Thymus (tissue), 11 donors: ENCODE data around the gene PAPOLA. TPM values are rescaled to one million over a fixed set of nuclear protein-coding genes. Genes with fewer than 3 reads are reported as not detected.

ENCODE experiments used
- DNase-seq, 9 donors: peaks; one replicate each; pipeline ENCODE4 v3.0.0-alpha.2; 2013; ENCODE audit warnings: low spot score in 9 of 9, low read depth in 6 of 9, missing footprints in 1 of 9
- H3K27ac ChIP-seq, 2 donors: one replicate each; pipeline ENCODE4 v1.5.1; 2013; ENCODE audit warnings: control low read depth in 1 of 2, low read depth in 1 of 2, low read length in 1 of 2, mild to moderate bottlenecking in 1 of 2, moderate library complexity in 1 of 2
- H3K27me3 ChIP-seq, 2 donors: one replicate each; pipeline ENCODE4 v1.5.1; 2013; ENCODE audit warnings: low read length in 1 of 2; ENCODE audit not compliant: control insufficient read depth in 2 of 2, insufficient read depth in 1 of 2
- H3K36me3 ChIP-seq, 2 donors: one replicate each; pipeline ENCODE4 v1.5.1; 2013; ENCODE audit warnings: low read length in 1 of 2, mild to moderate bottlenecking in 1 of 2, moderate library complexity in 1 of 2; ENCODE audit not compliant: control insufficient read depth in 2 of 2, insufficient read depth in 2 of 2
- H3K4me1 ChIP-seq, 2 donors: one replicate each; pipeline ENCODE4 v1.5.1; 2013; ENCODE audit warnings: low read length in 2 of 2; ENCODE audit not compliant: control insufficient read depth in 2 of 2, insufficient read depth in 2 of 2
- H3K4me3 ChIP-seq, 2 donors: one replicate each; pipeline ENCODE4 v1.5.1; 2013; ENCODE audit warnings: low read length in 2 of 2, control low read depth in 1 of 2, mild to moderate bottlenecking in 1 of 2
- H3K9me3 ChIP-seq, 2 donors: one replicate each; pipeline ENCODE4 v1.5.1; 2013; ENCODE audit warnings: low read length in 1 of 2, mild to moderate bottlenecking in 1 of 2; ENCODE audit not compliant: control insufficient read depth in 2 of 2, insufficient read depth in 1 of 2
- WGBS: extraction: QIAGEN DNeasy Blood & Tissue Kit; methylation state at CpG from one replicate; pipeline ENCODE4 v1.1.7; 2013; 5-methylcytosine and 5-hydroxymethylcytosine counted together
- polyA plus RNA-seq: library from polyadenylated mRNA; stranded (reverse); fragments of 200-250 nt; gene quantifications from one replicate; pipeline ENCODE4 v1.2.3, GENCODE V29; 2013
- total RNA-seq: library from RNA; stranded (reverse); fragments of 120-200 nt; gene quantifications from one replicate; pipeline ENCODE4 v1.2.4, GENCODE V29; 2013
- donor health status: healthy.

PAPOLA gene
- total and polyA plus RNA-seq, 2 donors = 99.9 to 108 TPM

DNA sequence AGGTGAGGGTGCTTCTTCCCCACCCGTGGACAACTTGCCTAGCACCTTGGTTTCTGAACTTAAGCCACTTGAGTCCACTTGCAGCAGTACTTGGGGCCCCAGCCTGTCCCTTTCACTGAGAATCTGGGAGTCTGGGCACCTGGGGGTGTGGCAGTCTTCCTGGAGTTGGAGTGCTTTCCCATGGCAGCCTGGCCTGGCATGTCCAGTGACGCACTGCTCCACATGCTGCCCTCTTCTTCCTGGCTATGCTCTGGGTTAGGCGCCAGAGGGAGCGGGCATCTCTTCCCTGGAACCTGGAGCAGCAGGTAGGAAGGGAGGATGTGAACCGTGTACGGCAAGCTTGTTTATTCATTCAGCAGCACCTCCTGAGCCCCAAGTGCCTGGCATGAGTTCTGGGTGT, 76.4 kb downstream of the PAPOLA start:
- DNase-seq = no peak
- Histone ChIP-seq H3K4me1 (peaks cover 0 to 7% of the 10 kb centered on the region in 2 donors), H3K27me3 (peaks cover 0 to 6% of the 10 kb centered on the region in 2 donors), H3K4me3 (no peak overlapping the region), H3K36me3 (no peaks in the 10 kb centered on the region), H3K27ac (no peak overlapping the region), H3K9me3 (no peaks in the 10 kb centered on the region)
- WGBS = 95% methylated on average over 6 of the region's 6 CpGs

DNA sequence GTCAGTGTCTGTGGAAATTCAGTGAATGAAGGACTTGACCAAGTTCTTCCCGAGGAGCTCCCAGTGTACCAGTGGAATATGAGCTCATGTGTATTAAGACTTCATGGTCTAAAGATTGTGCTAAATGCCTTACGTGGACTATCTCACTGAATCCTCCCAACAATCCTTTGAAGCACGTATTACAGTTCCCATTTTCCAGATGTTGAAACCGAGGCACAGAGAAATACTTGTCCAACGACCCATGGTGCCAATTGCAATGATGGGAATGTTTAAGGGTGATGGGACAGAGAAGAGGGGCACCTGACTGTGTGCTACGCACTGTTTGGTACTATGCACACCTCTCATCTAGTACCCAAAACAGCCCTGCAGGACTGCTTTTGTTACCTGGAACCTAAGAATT, 77.2 kb downstream of the PAPOLA start:
- Histone ChIP-seq H3K36me3 (no peaks in the 10 kb centered on the region), H3K4me1 (peaks cover 0 to 7% of the 10 kb centered on the region in 2 donors), H3K9me3 (no peaks in the 10 kb centered on the region), H3K27me3 (peaks cover 0 to 14% of the 10 kb centered on the region in 2 donors), H3K27ac (no peak overlapping the region), H3K4me3 (no peak overlapping the region)
- DNase-seq = no peak
- WGBS = 96% methylated on average over 6 of the region's 6 CpGs

DNA sequence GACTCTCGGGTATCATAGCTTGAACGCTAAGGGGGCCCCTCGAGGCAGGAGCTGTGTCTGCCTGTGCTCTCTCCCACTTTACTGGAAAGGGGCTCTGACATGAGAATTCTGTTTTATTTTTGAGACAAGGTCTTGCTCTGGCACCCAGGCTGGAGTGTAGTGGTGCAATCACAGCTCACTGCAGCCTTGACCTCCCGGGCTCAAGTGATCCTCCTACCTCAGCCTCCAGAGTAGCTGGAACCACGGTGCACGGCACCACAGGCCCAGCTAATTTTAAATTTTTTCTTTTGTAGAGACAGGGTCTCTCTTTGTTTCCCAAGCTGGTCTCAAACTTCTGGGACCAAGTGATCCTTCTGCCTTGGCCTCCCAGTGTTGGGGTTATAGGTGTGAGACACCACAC, 77.7 kb downstream of the PAPOLA start:
- no peak overlapping the region for H3K4me3 ChIP-seq
- peaks cover 0 to 7% of the 10 kb centered on the region in 2 donors for H3K4me1 ChIP-seq
- no peak for DNase-seq
- no peaks in the 10 kb centered on the region for H3K36me3 ChIP-seq
- 95% methylated on average over 6 of the region's 6 CpGs for WGBS
- H3K27ac ChIP-seq = no peak overlapping the region
- no peaks in the 10 kb centered on the region for H3K9me3 ChIP-seq
- peaks cover 0 to 19% of the 10 kb centered on the region in 2 donors for H3K27me3 ChIP-seq

DNA sequence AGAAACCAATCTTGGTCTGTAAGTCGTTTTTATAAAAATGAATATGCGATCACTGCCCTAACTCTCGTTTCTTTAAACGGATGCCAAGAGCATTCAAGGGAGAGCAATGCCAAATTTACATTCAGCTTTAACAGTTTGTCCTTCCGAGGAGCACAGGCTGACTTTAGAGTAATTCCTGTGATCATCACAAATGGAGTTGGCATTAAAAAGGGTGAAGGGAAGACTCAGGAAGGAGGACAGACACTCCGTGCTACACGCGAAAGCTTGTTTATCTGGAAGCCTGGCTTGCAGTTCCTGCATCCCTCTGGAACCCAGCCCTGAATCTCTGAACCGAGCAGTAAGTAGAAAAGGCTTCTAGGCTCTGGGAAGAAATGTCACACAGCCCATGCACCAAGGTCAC, 78.4 kb downstream of the PAPOLA start:
- Histone ChIP-seq H3K27ac (no peak overlapping the region), H3K4me1 (peaks cover 0 to 7% of the 10 kb centered on the region in 2 donors), H3K27me3 (peaks cover 0 to 25% of the 10 kb centered on the region in 2 donors), H3K4me3 (no peak overlapping the region), H3K36me3 (no peaks in the 10 kb centered on the region), H3K9me3 (no peaks in the 10 kb centered on the region)
- WGBS = 82% methylated on average over 9 of the region's 9 CpGs
- no peak for DNase-seq

DNA sequence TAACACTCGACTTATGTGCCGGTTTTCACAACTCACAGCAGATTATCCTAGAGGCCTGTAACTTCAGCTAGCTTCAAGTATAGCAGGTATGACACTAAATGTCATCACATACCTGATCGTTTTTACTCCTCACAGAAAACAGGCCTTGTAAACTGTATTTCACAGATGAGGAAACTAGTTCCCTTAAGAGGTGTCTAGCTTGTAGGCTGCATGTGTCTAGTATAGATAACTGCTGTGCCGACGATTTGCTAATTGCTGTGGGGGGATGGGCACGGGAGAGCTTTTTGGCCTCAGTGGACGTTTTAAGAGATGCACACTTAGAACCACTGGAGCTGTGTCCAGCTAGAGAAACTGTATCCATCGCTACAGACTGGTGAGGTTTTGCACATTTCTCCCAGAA, 78.8 kb downstream of the PAPOLA start:
- DNase-seq = no peak
- Histone ChIP-seq H3K9me3 (no peaks in the 10 kb centered on the region), H3K4me1 (peaks cover 0 to 7% of the 10 kb centered on the region in 2 donors), H3K27ac (no peak overlapping the region), H3K4me3 (no peak overlapping the region), H3K36me3 (no peaks in the 10 kb centered on the region), H3K27me3 (peaks cover under 1 to 27% of the 10 kb centered on the region in 2 donors)
- WGBS = 79% methylated on average over 8 of the region's 8 CpGs

DNA sequence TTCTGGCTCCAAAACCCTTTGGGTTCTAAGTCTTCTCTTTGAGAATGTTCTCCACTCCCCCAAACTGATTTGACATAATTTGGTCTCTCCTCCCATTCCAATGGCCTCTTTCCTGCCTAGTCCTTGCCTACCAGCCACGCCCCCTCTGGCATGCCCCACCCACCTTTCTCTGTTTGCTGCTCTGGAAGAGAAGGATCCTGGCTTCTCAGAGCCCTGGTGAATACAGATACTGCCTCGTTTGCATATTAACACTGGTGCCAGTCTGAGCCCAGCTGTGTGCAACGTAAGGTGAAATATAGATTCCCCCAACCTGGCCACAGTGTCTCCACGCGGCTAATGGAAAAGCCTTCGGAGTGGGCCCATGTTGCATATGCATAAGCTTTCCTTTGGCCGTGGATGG, 79.7 kb downstream of the PAPOLA start:
- Histone ChIP-seq H3K36me3 (no peaks in the 10 kb centered on the region), H3K4me1 (peaks cover 0 to under 1% of the 10 kb centered on the region in 2 donors), H3K4me3 (no peak overlapping the region), H3K27ac (no peak overlapping the region), H3K9me3 (no peaks in the 10 kb centered on the region), H3K27me3 (peaks cover 3 to 31% of the 10 kb centered on the region in 2 donors)
- no peak for DNase-seq
- 95% methylated on average over 7 of the region's 7 CpGs for WGBS

DNA sequence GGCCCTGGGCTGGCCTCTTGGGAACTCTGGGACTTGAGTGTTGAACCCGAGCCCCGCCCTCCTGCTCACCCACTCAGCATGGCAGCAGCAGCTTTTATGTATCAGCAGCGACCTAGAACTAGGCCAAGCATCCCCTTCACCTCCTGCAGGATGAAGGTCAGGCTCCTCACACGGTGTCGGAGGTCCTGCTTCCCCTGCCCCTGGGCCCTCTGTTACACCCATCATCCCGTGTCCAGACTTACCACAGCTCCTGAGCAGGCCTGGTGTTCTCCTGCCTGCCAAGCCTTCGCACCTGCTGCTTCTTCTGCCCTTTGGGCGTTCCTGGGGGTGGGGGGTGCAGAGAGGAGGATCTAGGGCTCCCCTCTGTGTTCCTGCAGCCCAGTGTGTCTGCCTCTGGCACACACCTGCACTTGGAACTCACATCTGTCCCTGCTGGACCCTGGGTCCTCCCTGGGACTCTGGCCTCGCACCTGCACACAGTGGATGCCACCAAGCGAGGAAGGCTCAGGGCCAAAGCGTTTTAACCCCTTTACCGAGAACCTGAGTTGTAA, 80.3 kb downstream of the PAPOLA start:
- Histone ChIP-seq H3K36me3 (no peaks in the 10 kb centered on the region), H3K27me3 (peaks cover 3 to 37% of the 10 kb centered on the region in 2 donors), H3K9me3 (no peaks in the 10 kb centered on the region), H3K4me1 (no peaks in the 10 kb centered on the region), H3K4me3 (no peak overlapping the region), H3K27ac (no peak overlapping the region)
- 89% methylated on average over 12 of the region's 12 CpGs for WGBS
- DNase-seq = no peak

DNA sequence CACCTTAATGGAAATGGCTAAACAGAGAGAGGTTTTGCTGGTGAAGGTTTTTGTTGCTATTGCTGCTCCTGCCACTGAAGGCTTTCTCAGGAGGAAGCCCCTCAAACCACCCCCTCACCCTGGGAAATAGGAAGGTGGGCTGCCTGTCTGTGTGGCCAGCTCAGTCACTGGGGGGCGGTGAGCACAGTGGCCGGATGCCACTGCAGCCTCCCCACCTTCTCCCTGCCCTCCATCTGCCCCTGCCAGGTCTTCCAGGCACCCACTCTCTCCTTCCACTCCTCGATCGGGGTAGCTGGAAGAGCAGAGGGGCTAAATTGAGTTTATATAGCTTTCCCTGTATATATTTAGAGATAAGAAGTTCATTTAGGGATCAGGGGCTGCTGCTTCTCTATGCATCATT, 80.8 kb downstream of the PAPOLA start:
- Histone ChIP-seq H3K36me3 (no peaks in the 10 kb centered on the region), H3K27me3 (peaks cover 3 to 41% of the 10 kb centered on the region in 2 donors), H3K4me1 (no peaks in the 10 kb centered on the region), H3K27ac (no peak overlapping the region), H3K4me3 (no peak overlapping the region), H3K9me3 (no peaks in the 10 kb centered on the region)
- WGBS = 93% methylated on average over 4 of the region's 4 CpGs
- DNase-seq = no peak

DNA sequence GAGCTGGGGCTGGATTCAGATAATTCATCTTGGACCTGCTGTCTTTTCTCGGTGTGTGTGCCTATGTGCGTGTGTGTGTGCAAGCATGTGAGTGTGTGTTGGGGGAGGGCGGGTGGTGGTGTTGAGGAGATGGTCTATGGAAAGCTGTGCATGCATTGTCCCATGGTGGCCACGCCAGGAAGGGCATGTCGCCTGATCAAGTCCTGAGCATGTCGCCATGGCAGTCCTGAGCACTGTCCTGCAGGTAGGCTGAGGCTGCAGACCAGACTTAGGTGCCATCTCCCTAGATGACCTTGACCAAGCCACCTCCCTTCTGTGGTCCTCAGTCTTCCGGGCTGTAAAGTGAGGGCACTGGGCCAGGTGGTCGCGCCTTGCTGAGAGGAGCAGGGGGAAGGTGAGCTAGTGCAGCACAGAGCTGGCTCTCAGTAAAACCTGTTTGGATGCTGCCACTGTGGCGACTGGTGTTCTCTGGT, 81.4 kb downstream of the PAPOLA start:
- 94% methylated on average over 10 of the region's 10 CpGs for WGBS
- no peak for DNase-seq
- Histone ChIP-seq H3K27me3 (peaks cover 3 to 47% of the 10 kb centered on the region in 2 donors), H3K4me1 (no peaks in the 10 kb centered on the region), H3K4me3 (no peak overlapping the region), H3K36me3 (no peaks in the 10 kb centered on the region), H3K9me3 (no peaks in the 10 kb centered on the region), H3K27ac (no peak overlapping the region)
